K562 (cell line): ENCODE results near the gene EPHX1. TPM values are rescaled to one million over a fixed set of nuclear protein-coding genes. Genes with fewer than 3 reads are reported as not detected.

Source experiments
- ARID1B ChIP-seq: fragments of 450-650 bp; IDR thresholded peaks from 2 replicates; pipeline ENCODE4 v1.6.1; 2016; ENCODE audit warnings: antibody characterized with exemption, mild to moderate bottlenecking, inconsistent platforms
- DIDO1 ChIP-seq: fragments of 450-650 bp; IDR thresholded peaks from 2 replicates; pipeline ENCODE4 v1.6.1; 2016; ENCODE audit warnings: low read depth, missing biosample characterization, missing genetic modification characterization
- EP400 ChIP-seq: fragments of 450-650 bp; IDR thresholded peaks from 2 replicates; pipeline ENCODE4 v1.6.1; 2017; ENCODE audit warnings: antibody characterized with exemption, mild to moderate bottlenecking, moderate library complexity
- GATAD2A ChIP-seq: fragments of 450-650 bp; IDR thresholded peaks from 2 replicates; pipeline ENCODE4 v1.6.1; 2017
- GTF2A2 ChIP-seq: IDR thresholded peaks from 2 replicates; pipeline ENCODE4 v1.6.1; 2016; ENCODE audit warnings: mild to moderate bottlenecking, missing genetic modification characterization, missing compliant biosample characterization
- HDGF ChIP-seq: fragments of 450-650 bp; IDR thresholded peaks from 2 replicates; pipeline ENCODE4 v1.6.1; 2016
- IRF2 ChIP-seq: sonication (generic); formaldehyde crosslinking; IDR thresholded peaks from 2 replicates; pipeline ENCODE4 v1.8.1; 2022; ENCODE audit warnings: mild to moderate bottlenecking, missing genetic modification reagents
- JUN ChIP-seq, 2 experiments: sonication (generic) in 1 of 2; formaldehyde crosslinking in 1 of 2; IDR thresholded peaks; 2 replicates each; pipeline versions ENCODE4 v1.6.1 to v1.8.0; 2012 to 2022; ENCODE audit warnings: borderline replicate concordance in 2 of 2, mild to moderate bottlenecking in 2 of 2, improper control_type of control experiment in 1 of 2, low read depth in 1 of 2, low read length in 1 of 2, missing genetic modification reagents in 1 of 2
- MLLT1 ChIP-seq, 2 experiments: fragments of 450-650 bp; IDR thresholded peaks; 2 replicates each; pipeline ENCODE4 v1.6.1; 2016
- PCBP2 ChIP-seq: fragments of 200-400 bp; formaldehyde crosslinking; IDR thresholded peaks from 2 replicates; pipeline ENCODE4 v1.6.1; 2018; ENCODE audit warnings: low read length, low read depth, mild to moderate bottlenecking, moderate library complexity; ENCODE audit not compliant: poor library complexity, severe bottlenecking
- PRMT5 ChIP-seq: sonication (generic); formaldehyde crosslinking; IDR thresholded peaks from 2 replicates; pipeline ENCODE4 v1.5.0; 2020; ENCODE audit warnings: missing genetic modification reagents
- RBBP5 ChIP-seq: fragments of 200-600 bp; sonication (generic); IDR thresholded peaks from 2 replicates; pipeline ENCODE4 v1.6.1; 2012; ENCODE audit warnings: borderline replicate concordance, mild to moderate bottlenecking, low read length, control low read depth, inconsistent platforms; ENCODE audit not compliant: insufficient read depth, poor library complexity, severe bottlenecking
- RFX1 ChIP-seq: fragments of 450-650 bp; IDR thresholded peaks from 2 replicates; pipeline ENCODE4 v1.6.1; 2016; ENCODE audit warnings: mild to moderate bottlenecking, moderate library complexity
- RFX7 ChIP-seq: fragments of 250-450 bp; sonication (Bioruptor Pico); IDR thresholded peaks from 2 replicates; pipeline ENCODE4 v1.5.1; 2021; ENCODE audit warnings: mild to moderate bottlenecking
- SIRT6 ChIP-seq: IDR thresholded peaks from one replicate; pipeline ENCODE4 v1.6.1; 2012; ENCODE audit warnings: low read depth, mild to moderate bottlenecking, control low read depth, inconsistent platforms, low read length, moderate library complexity
- TGIF2 ChIP-seq: sonication (generic); formaldehyde crosslinking; IDR thresholded peaks from 2 replicates; pipeline ENCODE4 v1.8.1; 2022; ENCODE audit warnings: mild to moderate bottlenecking, missing genetic modification reagents, moderate library complexity
- U2AF1 ChIP-seq: fragments of 200-400 bp; formaldehyde crosslinking; optimal IDR thresholded peaks from 2 replicates; pipeline ENCODE3; 2017; ENCODE audit warnings: mild to moderate bottlenecking, low read depth, low read length, moderate library complexity
- XRCC4 ChIP-seq: IDR thresholded peaks from one replicate; pipeline ENCODE4 v1.6.1; 2011; ENCODE audit not compliant: insufficient read depth, insufficient read length; ENCODE audit errors: extremely low read depth
- ZBTB9 ChIP-seq: fragments of 450-650 bp; formaldehyde crosslinking; IDR thresholded peaks from 2 replicates; pipeline ENCODE4 v1.4.0; 2020; ENCODE audit warnings: mild to moderate bottlenecking, moderate library complexity
- ZFP36 ChIP-seq: fragments of 150-350 bp; IDR thresholded peaks from 2 replicates; pipeline ENCODE4 v1.6.1; 2018; ENCODE audit warnings: low read length, low read depth; ENCODE audit not compliant: partially characterized antibody
- ZNF146 ChIP-seq: IDR thresholded peaks from one replicate; pipeline ENCODE4 v1.6.1; 2018; ENCODE audit warnings: missing compliant biosample characterization; ENCODE audit not compliant: unreplicated experiment
- ZNF197 ChIP-seq: fragments of 200-800 bp; sonication (Bioruptor generic); IDR thresholded peaks from 2 replicates; pipeline ENCODE4 v1.6.1; 2016; ENCODE audit warnings: low read depth, missing genetic modification characterization, missing compliant biosample characterization
- ZNF354B ChIP-seq: fragments of 250-450 bp; sonication (Bioruptor Pico); IDR thresholded peaks from 2 replicates; pipeline ENCODE4 v1.4.0; 2020
- ZNF436 ChIP-seq: fragments of 250-450, 450-650 bp; sonication (Bioruptor Pico); formaldehyde crosslinking; IDR thresholded peaks from 2 replicates; pipeline ENCODE4 v1.7.0; 2020; ENCODE audit warnings: mild to moderate bottlenecking
- ZNF511 ChIP-seq: sonication (generic); formaldehyde crosslinking; IDR thresholded peaks from 2 replicates; pipeline ENCODE4 v1.8.0; 2022; ENCODE audit warnings: mild to moderate bottlenecking, missing genetic modification reagents
- ZNF655 ChIP-seq: fragments of 250-450 bp; sonication (Bioruptor Pico); IDR thresholded peaks from 2 replicates; pipeline ENCODE4 v1.5.0; 2021
- ZNF699 ChIP-seq: fragments of 250-450 bp; sonication (Bioruptor Pico); IDR thresholded peaks from 2 replicates; pipeline ENCODE4 v1.8.0; 2021; ENCODE audit warnings: mild to moderate bottlenecking, moderate library complexity; ENCODE audit not compliant: insufficient replicate concordance
- polyA plus RNA-seq, 8 experiments: library from polyadenylated mRNA; depleted of rRNA in 4 of 8; stranded (reverse) in 5 of 8; unstranded in 3 of 8; fragments of >200 nt; fragmentation: Nextera tagmentation in 2 of 8; fragmentation: Illumina TruSeq in 1 of 8; extraction: Ambion mirVana in 2 of 8; extraction: Trizol in 1 of 8; gene quantifications; 2 replicates each; pipeline versions ENCODE4 v1.2.1 to v1.2.3, GENCODE V29; 2011 to 2014; ENCODE audit warnings: inconsistent platforms in 1 of 8, missing spikeins in 1 of 8
- total RNA-seq, 7 experiments: library from RNA; depleted of rRNA in 6 of 7; stranded (reverse); fragments of >200 nt in 6 of 7; fragmentation: Illumina TruSeq in 2 of 7; extraction: Trizol in 2 of 7; gene quantifications; 2 replicates each; pipeline versions ENCODE4 v1.2.1 to v1.2.3, GENCODE V29; 2011 to 2021; ENCODE audit warnings: low replicate concordance in 1 of 7

The EPHX1 gene
- total and polyA plus RNA-seq, 9 of the 15 experiments (the other 6 are each of a cell fraction or from before 2014, with no cell fraction given), result 0.21 to 27.0 (median 6.7) TPM

GRCh38 chr1:225817611-225818061 lies 7.7 kb downstream of the EPHX1 start (continued):
- TF ChIP-seq EP400 (peak; percentile 57), ZFP36 (no peak), RFX7 (CRISPR knock-in tag) (no peak), HDGF (no peak), ZBTB9 (CRISPR knock-in tag) (no peak), JUN (IDR thresholded peaks at IDR 0.05; ENCODE audit: borderline replicate concordance, low read depth, low read length) (no peak), JUN (CRISPR knock-in tag; IDR thresholded peaks at IDR 0.05; ENCODE audit: borderline replicate concordance) (no peak), ZNF197 (CRISPR knock-in tag) (no peak), PCBP2 (no peak), ZNF511 (CRISPR knock-in tag) (no peak), RFX1 (no peak), ARID1B (peak; percentile 47), RBBP5 (no peak), SIRT6 (no peak), U2AF1 (no peak), DIDO1 (tag) (no peak), PRMT5 (no peak), ZNF436 (CRISPR knock-in tag) (no peak), ZNF699 (CRISPR knock-in tag) (no peak), GTF2A2 (tag) (no peak), ZNF146 (CRISPR knock-in tag) (no peak), XRCC4 (no peak), GATAD2A (no peak), ZNF354B (CRISPR knock-in tag) (no peak), MLLT1 (IDR thresholded peaks at IDR 0.05) (no peak), TGIF2 (CRISPR knock-in tag) (no peak), ZNF655 (CRISPR knock-in tag) (no peak), IRF2 (no peak)
